SK-N-SH (cell line): Measurements from ENCODE around the gene FHIP2A.

Source experiments
- POLR2AphosphoS5 ChIP-seq: IDR thresholded peaks from 2 replicates; pipeline ENCODE4 v1.6.1; 2012; ENCODE audit warnings: low read depth, low read length
- RCOR1 ChIP-seq: fragments of 150-350 bp; IDR thresholded peaks from 2 replicates; pipeline ENCODE4 v1.6.1; 2017; ENCODE audit warnings: antibody characterized with exemption, low read length
- YY1 ChIP-seq: IDR thresholded peaks from 2 replicates; pipeline ENCODE4 v1.4.0; 2012; ENCODE audit warnings: low read depth, mild to moderate bottlenecking
- TF ChIP-seq, protein P1 (sequence below): fragments of 200-600 bp; sonication (generic); IDR thresholded peaks from 2 replicates; pipeline ENCODE4 v1.6.1; 2017; ENCODE audit warnings: antibody characterized with exemption, mild to moderate bottlenecking, moderate library complexity
- TF ChIP-seq, protein P2 (sequence below): IDR thresholded peaks from 2 replicates; pipeline ENCODE4 v1.4.0; 2012; ENCODE audit warnings: low read depth
- TF ChIP-seq, protein P3 (sequence below): fragments of 150-350 bp; IDR thresholded peaks from 2 replicates; pipeline ENCODE4 v1.6.1; 2017; ENCODE audit warnings: antibody characterized with exemption, low read length, low read depth, borderline replicate concordance

- TF ChIP-seq, protein P1, sequence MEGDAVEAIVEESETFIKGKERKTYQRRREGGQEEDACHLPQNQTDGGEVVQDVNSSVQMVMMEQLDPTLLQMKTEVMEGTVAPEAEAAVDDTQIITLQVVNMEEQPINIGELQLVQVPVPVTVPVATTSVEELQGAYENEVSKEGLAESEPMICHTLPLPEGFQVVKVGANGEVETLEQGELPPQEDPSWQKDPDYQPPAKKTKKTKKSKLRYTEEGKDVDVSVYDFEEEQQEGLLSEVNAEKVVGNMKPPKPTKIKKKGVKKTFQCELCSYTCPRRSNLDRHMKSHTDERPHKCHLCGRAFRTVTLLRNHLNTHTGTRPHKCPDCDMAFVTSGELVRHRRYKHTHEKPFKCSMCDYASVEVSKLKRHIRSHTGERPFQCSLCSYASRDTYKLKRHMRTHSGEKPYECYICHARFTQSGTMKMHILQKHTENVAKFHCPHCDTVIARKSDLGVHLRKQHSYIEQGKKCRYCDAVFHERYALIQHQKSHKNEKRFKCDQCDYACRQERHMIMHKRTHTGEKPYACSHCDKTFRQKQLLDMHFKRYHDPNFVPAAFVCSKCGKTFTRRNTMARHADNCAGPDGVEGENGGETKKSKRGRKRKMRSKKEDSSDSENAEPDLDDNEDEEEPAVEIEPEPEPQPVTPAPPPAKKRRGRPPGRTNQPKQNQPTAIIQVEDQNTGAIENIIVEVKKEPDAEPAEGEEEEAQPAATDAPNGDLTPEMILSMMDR: no peak
- TF ChIP-seq YY1 (no peak), POLR2AphosphoS5 (no peak), RCOR1 (no peak)
- TF ChIP-seq, protein P2, sequence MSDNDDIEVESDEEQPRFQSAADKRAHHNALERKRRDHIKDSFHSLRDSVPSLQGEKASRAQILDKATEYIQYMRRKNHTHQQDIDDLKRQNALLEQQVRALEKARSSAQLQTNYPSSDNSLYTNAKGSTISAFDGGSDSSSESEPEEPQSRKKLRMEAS: no peak
- TF ChIP-seq, protein P3, sequence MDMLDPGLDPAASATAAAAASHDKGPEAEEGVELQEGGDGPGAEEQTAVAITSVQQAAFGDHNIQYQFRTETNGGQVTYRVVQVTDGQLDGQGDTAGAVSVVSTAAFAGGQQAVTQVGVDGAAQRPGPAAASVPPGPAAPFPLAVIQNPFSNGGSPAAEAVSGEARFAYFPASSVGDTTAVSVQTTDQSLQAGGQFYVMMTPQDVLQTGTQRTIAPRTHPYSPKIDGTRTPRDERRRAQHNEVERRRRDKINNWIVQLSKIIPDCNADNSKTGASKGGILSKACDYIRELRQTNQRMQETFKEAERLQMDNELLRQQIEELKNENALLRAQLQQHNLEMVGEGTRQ: no peak
These were observed 37.6 kb downstream of the FHIP2A start for GRCh38 chr10:114859222-114859621.
